HFF-Myc (cell line): ENCODE data around the gene HP1BP3.

ENCODE experiments used
- DNase-seq: peaks from one replicate; pipeline ENCODE4 v3.0.0-alpha.2; 2011; ENCODE audit warnings: low read depth; ENCODE audit errors: extremely low read depth
- H3K4me3 ChIP-seq: replicated peaks from 2 replicates; pipeline ENCODE4 v1.5.1; 2011; ENCODE audit warnings: low read depth, mild to moderate bottlenecking, control low read depth, low read length
- CTCF ChIP-seq: IDR thresholded peaks from 2 replicates; pipeline ENCODE4 v1.5.1; 2012; ENCODE audit warnings: mild to moderate bottlenecking, low read depth, low read length, control low read depth; ENCODE audit errors: missing control alignments

Gene HP1BP3

GRCh38 chr1:20695515-20695914 is 91.6 kb downstream of the HP1BP3 start:
- TF ChIP-seq CTCF = no peak
- no peak overlapping the region for H3K4me3 ChIP-seq
- no peak for DNase-seq

GRCh38 chr1:20693623-20694022 is 93.5 kb downstream of the HP1BP3 start:
- no peak for DNase-seq
- H3K4me3 ChIP-seq = no peak overlapping the region
- no peak for TF ChIP-seq CTCF
